ENCODE results near the gene CABLES1. TPM values are rescaled to one million over a fixed set of nuclear protein-coding genes. Genes with fewer than 3 reads are reported as not detected.
"Not testable (repeated sequence)": the region's sequence is repeated elsewhere in the genome, so short reads cannot be mapped to it uniquely, and the experiment has no call there.

CABLES1 gene
- polyA plus RNA-seq (2013, experiment 1 of 2; ENCODE audit: insufficient read length), result 3.0 TPM
- polyA plus RNA-seq (2013, experiment 2 of 2; ENCODE audit: insufficient read length), result 3.3 TPM

- DNase-seq, result peak; percentile 45
Measured at GRCh38 chr18:23134780-23135549, at the start of gene CABLES1. TSS of gene CABLES1 (plus strand) at chr18:23135485. CDS start at chr18:23135763, 278 bp downstream.

DNA sequence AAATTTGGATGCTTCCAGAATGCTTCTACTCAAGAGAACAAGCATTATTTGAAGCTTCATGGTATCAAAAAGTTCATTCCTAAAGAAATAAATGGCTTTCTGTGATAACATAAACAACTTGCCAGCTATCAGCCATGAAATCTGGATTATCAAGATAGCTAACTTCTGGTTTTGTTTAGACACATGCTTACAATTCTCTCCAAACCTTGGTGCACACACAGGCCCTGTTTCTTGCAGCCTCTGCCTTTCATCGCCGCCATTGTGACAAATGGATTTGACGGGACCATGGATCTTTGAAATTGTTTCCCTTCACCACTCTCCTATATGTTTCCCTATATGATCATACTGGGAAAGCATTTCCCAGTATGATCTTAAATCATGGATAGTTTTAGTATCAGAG is 47.9 kb upstream of the CABLES1 start:
- DNase-seq, result no peak

- no peak for DNase-seq
Measured at GRCh38 chr18:23088310-23088709, 47.0 kb upstream of the CABLES1 start.

GRCh38 chr18:23091017-23091993 is 44.0 kb upstream of the CABLES1 start:
- DNase-seq, result peak; percentile 68

- no peak for DNase-seq
Measured at GRCh38 chr18:23092121-23092520, 43.2 kb upstream of the CABLES1 start.

GRCh38 chr18:23093130-23093529 is 42.2 kb upstream of the CABLES1 start:
- DNase-seq, result not testable (repeated sequence)

- no peak for DNase-seq
Measured at GRCh38 chr18:23093772-23094171, 41.5 kb upstream of the CABLES1 start.

- no peak for DNase-seq
Measured at GRCh38 chr18:23094411-23095190, 40.7 kb upstream of the CABLES1 start.

GRCh38 chr18:23095463-23095862 is 39.8 kb upstream of the CABLES1 start:
- DNase-seq, result no peak

- not testable (repeated sequence) for DNase-seq
Measured at GRCh38 chr18:23097016-23097415, 38.3 kb upstream of the CABLES1 start.

DNA sequence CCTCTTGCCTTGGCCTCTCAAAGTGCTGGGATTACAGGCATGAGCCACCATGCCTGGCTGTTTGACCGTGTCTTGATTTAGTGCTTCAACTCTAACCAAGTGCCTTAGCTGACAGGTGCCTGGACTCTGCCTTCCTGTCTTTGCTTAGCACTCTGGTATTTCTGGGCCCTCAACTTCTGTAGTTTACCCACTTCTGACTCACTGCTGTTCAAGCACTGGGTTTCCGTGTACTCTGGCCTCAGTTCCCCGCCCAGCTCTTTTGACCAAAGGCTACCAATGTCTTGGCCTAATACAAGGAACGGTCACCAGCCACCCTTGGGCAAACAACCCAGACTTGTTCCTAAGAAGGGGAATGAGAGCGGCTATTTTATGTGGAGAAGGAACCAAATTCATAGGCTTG is 35.7 kb upstream of the CABLES1 start:
- DNase-seq, result no peak

DNA sequence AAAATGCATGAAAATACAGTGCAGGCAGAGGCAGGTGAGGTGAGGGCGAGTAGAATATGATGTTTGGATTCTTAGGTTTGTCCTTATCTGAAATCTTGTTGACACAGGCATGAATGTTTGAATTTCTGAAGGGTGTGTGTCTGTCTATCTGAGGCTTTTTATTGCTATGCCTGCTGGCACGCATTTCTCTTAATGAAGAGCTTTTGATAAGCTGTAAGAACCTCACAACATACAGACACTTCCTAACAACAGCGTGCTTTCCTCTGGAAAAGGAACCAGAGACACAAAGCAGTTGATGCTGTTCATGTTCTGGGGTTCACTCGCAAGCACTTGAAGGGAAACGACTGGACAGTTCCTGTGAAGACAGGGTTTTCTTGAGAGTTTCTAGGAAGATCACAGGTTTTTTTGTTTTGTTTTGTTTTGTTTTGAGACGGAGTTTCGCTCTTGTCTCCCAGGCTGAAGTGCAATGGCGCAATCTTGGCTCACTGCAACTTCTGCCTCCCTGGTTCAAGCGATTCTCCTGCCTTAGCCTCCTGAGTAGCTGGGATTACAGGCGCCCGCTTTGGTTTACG is 33.3 kb upstream of the CABLES1 start:
- DNase-seq, result no peak

DNA sequence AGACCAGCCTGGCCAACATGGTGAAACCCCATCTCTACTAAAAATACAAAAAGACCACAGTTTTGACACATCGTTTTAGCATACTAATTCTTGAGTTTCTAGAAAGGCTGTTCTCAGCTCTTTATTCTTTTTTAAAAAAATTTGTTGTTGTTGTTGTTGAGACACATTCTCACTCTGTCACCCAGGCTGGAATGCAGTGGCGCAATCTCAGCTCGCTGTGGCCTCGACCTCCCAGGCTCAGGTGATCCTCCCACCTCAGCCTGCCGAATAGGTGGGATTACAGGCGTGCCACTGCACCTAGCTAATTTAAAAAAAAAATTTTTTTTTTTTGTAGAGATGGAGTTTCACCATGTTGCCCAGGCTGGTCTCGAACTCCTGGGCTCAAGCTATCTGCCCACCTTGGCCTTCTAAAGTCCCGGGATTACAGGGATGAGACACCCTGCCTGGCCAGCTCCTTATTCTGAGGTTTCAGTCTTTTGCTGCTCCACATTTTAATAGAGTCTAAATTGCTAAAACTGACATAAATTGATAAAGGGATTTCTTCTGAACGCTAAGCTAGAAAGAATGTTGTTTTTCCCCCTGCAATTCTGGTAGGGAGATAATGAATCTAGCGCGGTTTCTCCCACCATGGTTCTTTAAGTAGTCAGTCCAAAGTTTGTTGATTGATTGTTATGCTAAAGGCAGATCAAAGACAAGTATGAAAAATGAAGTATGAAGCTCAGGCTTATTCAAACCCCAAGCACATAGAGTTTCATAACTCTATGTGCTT is 32.6 kb upstream of the CABLES1 start:
- no peak for DNase-seq

GRCh38 chr18:23103449-23103848 is 31.8 kb upstream of the CABLES1 start:
- no peak for DNase-seq

GRCh38 chr18:23105030-23105429 is 30.3 kb upstream of the CABLES1 start:
- no peak for DNase-seq

GRCh38 chr18:23105581-23106219 is 29.6 kb upstream of the CABLES1 start:
- DNase-seq, result no peak

DNA sequence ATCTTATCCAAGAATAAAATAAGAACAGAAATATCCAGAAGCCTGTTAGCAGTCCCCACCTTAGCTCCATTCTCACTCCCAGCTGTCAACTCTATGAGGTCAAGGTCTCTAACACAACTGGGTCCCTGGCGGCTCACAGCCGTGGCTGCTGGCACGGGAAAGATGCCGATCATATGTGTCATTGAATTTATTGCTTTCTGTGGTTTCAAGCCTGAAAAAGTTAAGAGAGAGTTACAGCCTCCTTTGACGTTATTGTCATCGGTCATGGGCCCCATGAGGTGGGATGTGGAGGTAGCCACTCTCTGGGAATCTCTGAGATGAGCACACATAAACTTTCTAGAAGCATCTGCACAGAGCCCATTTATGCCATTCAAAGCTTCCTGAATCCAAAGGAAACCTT is 28.7 kb upstream of the CABLES1 start:
- DNase-seq, result peak; percentile 94

DNA sequence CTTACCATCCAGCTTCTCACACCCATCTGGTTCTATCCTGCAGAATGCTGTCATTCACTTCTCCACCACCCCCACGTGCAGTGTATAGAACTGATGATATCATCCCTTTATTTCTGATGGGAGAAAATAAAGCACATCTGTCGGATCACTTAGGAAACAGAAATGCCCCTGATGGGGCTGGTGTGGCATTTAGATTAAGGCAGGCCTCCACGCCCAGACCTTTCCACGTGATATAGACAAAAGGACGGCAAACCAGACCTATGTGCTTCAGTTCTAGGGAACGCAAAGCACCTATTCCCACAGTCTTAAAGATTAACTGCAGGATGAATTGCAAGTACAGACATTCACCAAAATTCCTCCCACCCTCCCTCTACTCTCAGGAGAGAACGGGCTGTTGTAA is 27.6 kb upstream of the CABLES1 start:
- DNase-seq, result no peak

DNA sequence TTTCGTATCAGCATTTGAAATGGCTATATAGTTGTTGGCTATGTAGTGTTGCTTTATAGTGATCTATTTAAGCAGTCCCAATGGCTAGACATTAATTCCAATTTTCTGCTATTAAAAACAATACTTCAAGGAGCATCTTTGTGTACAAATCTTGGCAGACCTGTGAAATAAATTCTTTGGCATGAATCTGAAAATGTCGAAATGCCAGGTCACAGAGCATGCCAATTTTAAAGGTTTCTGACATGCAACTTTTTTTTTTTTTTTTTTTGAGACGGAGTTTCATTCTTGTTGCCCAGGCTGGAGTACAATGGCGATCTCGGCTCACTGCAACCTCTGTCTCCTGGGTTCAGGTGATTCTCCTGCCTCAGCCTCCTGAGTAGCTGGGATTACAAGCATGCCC is 26.8 kb upstream of the CABLES1 start:
- no peak for DNase-seq

DNA sequence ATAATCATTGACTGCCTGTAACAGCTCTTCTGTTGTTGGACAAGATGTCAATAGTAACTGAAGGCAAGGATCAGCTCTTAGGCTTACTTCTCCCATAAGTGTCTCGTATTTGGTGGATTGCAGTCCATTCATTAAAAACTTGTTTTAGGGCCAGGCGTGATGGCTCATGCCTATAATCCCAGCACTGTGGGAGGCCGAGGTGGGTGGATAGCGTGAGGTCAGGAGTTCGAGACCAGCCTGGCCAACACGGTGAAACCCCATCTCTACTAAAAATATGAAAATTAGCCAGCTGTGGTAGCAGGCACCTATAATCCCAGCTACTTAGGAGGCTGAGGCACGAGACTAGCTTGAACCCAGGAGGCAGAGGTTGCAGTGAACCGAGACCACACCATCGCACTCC is 26.1 kb upstream of the CABLES1 start:
- DNase-seq, result not testable (repeated sequence)

- DNase-seq, result no peak
Measured at GRCh38 chr18:23113576-23113975, 21.7 kb upstream of the CABLES1 start.

All from fibroblast of skin of back (primary cell).